Chondrocyte (in vitro differentiated cells): ENCODE results near the gene LGALS8. TPM values are rescaled to one million over a fixed set of nuclear protein-coding genes. Genes with fewer than 3 reads are reported as not detected.

Experiments used
- DNase-seq: peaks from one replicate; pipeline ENCODE4 v3.0.0; 2021; ENCODE audit warnings: mixed read lengths, low spot score
- H3K27ac Mint-ChIP-seq: one replicate; pipeline ENCODE4 v1.8.0; 2021; ENCODE audit warnings: mild to moderate bottlenecking, moderate library complexity, mixed read lengths; ENCODE audit not compliant: unreplicated experiment
- H3K27me3 Mint-ChIP-seq: 2 replicates; pipeline ENCODE4 v1.8.0; 2021; ENCODE audit warnings: low read depth, mixed read lengths
- H3K36me3 Mint-ChIP-seq: 2 replicates; pipeline ENCODE4 v1.8.0; 2021; ENCODE audit warnings: low read depth, mixed read lengths
- H3K4me1 Mint-ChIP-seq: 2 replicates; pipeline ENCODE4 v1.8.0; 2021; ENCODE audit warnings: low read depth, mild to moderate bottlenecking, mixed read lengths
- H3K4me3 Mint-ChIP-seq: one replicate; pipeline ENCODE4 v1.8.0; 2021; ENCODE audit warnings: mild to moderate bottlenecking, moderate library complexity, mixed read lengths; ENCODE audit not compliant: unreplicated experiment
- H3K9me3 Mint-ChIP-seq: 2 replicates; pipeline ENCODE4 v1.8.0; 2021; ENCODE audit warnings: low read depth, mixed read lengths
- total RNA-seq: library from RNA; stranded (reverse); gene quantifications from 3 replicates; pipeline ENCODE4 v1.2.1, GENCODE V29; 2021
- TF ChIP-seq, protein P1 (sequence below): fragments of 200-600 bp; sonication (generic); IDR thresholded peaks from 2 replicates; pipeline ENCODE4 v1.5.0; 2021; ENCODE audit warnings: antibody characterized with exemption, mild to moderate bottlenecking, moderate library complexity

The LGALS8 gene
- total RNA-seq, 1 donor from 2014 or later: 37.8 TPM

DNA sequence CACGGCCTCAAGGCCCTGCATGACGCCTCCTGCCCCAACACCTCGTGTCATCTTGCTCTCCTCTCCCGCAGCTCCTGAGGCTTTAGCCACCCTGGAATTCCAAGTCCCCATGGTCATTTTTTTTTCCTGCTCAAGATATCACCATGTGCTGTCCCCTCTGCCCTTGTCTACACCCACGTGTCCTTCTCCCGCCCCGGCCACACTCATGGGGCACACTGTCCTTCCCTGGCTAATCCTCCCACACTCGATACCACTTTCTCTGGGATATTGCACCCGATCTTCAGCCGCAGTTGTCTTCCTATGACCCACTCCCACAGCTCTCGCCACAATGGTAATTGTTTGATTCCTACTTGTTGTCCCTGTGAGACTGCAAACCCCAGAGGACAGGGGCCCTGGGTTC, 29.7 kb upstream of the LGALS8 start:
- no peak overlapping the region for H3K27ac Mint-ChIP-seq
- no peak overlapping the region for H3K4me3 Mint-ChIP-seq
- no peaks in the 10 kb centered on the region for H3K36me3 Mint-ChIP-seq
- TF ChIP-seq, protein P1, sequence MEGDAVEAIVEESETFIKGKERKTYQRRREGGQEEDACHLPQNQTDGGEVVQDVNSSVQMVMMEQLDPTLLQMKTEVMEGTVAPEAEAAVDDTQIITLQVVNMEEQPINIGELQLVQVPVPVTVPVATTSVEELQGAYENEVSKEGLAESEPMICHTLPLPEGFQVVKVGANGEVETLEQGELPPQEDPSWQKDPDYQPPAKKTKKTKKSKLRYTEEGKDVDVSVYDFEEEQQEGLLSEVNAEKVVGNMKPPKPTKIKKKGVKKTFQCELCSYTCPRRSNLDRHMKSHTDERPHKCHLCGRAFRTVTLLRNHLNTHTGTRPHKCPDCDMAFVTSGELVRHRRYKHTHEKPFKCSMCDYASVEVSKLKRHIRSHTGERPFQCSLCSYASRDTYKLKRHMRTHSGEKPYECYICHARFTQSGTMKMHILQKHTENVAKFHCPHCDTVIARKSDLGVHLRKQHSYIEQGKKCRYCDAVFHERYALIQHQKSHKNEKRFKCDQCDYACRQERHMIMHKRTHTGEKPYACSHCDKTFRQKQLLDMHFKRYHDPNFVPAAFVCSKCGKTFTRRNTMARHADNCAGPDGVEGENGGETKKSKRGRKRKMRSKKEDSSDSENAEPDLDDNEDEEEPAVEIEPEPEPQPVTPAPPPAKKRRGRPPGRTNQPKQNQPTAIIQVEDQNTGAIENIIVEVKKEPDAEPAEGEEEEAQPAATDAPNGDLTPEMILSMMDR: no peak
- H3K9me3 Mint-ChIP-seq: no peaks in the 10 kb centered on the region
- peaks cover 3% of the 10 kb centered on the region for H3K27me3 Mint-ChIP-seq
- H3K4me1 Mint-ChIP-seq: no peaks in the 10 kb centered on the region
- no peak for DNase-seq

DNA sequence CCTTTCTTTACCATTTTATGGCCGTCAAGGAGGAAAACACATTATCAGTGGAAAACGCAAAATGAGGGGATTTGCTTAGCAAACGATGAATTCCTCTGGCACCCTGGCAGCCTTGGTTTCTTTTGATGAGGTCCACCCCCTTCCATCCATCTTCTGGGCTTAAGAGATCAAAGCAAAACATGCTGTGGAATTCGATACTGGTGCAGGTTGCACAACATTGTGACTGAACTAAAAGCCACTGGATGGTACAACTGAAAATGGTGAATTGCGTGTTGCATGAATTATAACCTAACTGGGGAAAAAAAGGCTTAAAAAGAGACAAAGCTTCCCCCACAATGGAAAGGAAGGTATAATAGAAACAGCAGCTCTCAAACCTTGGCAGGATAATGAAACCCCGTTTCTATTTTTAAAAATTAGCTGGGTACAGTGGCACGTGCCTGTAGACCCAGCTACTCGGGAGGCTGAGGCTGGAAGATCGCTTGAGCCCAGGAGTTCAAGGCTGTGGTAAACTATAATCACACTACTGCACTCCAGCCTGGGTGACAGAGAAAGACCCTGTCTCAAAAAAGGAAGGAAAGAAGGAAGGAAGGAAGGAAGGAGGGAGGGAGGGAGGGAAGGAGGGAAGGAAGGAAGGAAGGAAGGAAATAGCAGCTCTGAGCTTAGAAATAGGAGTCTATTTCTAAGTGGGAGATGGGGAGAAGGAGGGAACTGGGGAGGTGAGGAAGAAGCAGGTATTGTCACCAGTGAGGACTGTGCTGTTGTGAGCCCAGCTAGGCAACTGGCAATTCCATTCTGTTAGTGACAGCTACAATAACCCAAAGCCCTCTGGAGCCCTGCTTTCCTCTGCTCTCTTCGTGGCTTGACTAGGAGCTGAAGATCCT, 29.0 kb upstream of the LGALS8 start:
- Mint-ChIP-seq H3K9me3 (no peaks in the 10 kb centered on the region), H3K27me3 (peaks cover 3% of the 10 kb centered on the region), H3K36me3 (no peaks in the 10 kb centered on the region), H3K4me3 (no peak overlapping the region), H3K27ac (no peak overlapping the region), H3K4me1 (no peaks in the 10 kb centered on the region)
- TF ChIP-seq, protein P1: no peak
- DNase-seq: no peak

DNA sequence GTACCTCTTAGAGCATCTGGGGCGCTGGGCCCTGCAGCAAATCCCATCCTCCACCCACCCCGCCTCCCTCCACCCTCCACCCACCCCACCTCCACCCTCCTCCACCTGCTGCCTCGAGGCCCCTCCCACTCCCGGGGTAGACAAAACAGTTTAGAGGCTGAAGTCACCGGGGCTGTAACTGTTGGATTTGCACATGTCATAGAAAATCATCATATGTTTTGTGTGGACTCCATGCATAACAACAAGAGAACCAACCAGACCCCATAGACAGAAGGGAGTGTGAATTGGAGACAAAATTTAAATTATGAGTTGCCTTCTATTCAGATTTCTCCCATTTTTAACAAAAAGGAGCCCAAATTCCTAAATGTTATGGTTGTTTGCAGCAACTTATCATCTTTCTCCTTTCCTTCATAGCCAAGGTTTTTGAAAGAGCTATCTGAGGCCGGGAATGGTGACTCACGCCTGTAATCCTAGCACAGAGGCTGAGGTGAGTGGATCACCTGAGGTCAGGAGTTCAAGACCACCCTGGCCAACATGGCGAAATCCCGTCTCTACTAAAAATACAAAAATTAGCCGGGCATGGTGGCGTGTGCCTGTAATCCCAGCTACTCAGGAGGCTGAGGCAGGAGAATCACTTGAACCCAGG, 28.2 kb upstream of the LGALS8 start:
- TF ChIP-seq, protein P1: no peak
- Mint-ChIP-seq H3K4me1 (no peaks in the 10 kb centered on the region), H3K4me3 (no peak overlapping the region), H3K9me3 (no peaks in the 10 kb centered on the region), H3K27ac (no peak overlapping the region), H3K27me3 (peaks cover 3% of the 10 kb centered on the region), H3K36me3 (no peaks in the 10 kb centered on the region)
- no peak for DNase-seq

DNA sequence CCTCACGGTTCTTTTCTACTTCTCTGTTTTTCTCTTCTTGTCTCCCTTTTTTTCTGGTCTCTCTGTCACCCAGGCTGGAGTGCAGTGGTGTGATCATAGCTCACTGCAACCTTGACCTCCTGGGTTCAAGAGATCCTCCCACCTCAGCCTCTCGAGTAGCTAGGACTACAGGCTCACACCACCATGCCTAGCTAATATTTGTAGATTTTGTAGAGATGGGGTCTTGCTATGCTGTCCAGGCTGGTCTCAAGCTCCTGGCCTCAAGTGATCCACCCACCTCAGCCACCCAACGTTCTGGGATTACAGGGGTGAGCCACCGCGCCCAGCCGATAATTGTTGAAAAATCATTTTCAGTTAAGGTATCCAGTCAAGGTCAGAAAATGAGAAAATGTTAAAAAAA, 25.9 kb upstream of the LGALS8 start:
- Mint-ChIP-seq H3K4me1 (peaks cover 7% of the 10 kb centered on the region), H3K9me3 (no peaks in the 10 kb centered on the region), H3K4me3 (no peak overlapping the region), H3K36me3 (no peaks in the 10 kb centered on the region), H3K27ac (no peak overlapping the region), H3K27me3 (peaks cover 2% of the 10 kb centered on the region)
- DNase-seq: no peak
- TF ChIP-seq, protein P1: no peak

DNA sequence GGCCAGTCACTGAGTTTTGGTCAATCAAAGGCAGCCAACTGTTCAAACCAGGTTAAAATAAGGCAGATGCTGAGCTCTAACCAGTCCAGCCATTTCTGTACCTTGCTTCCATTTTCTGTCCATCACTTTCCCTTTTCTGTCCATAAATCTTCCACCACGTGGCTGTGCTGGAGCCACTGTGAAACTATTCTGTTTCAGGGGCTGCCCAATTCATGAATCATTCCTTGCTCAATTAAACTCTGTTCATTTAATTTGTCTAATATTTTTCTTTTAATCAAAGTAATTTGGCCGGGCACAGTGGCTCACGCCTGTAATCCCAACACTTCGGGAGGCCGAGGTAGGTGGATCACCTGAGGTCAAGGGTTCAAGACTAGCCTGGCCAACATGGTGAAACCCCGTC, 22.7 kb upstream of the LGALS8 start:
- TF ChIP-seq, protein P1: no peak
- Mint-ChIP-seq H3K36me3 (no peaks in the 10 kb centered on the region), H3K4me3 (no peak overlapping the region), H3K27me3 (no peaks in the 10 kb centered on the region), H3K27ac (no peak overlapping the region), H3K4me1 (peaks cover 14% of the 10 kb centered on the region), H3K9me3 (no peaks in the 10 kb centered on the region)
- no peak for DNase-seq
